Muscle layer of colon (tissue), 2 donors: Measurements from ENCODE around the gene FAM124A.

ENCODE experiments used
- H3K27ac ChIP-seq: one replicate; pipeline ENCODE4 v1.7.0; 2013; ENCODE audit warnings: low read depth, mild to moderate bottlenecking, low read length, moderate library complexity
- H3K27me3 ChIP-seq, 2 donors: one replicate each; pipeline ENCODE4 v1.7.0; 2013; ENCODE audit warnings: low read length in 2 of 2, mild to moderate bottlenecking in 2 of 2; ENCODE audit not compliant: insufficient read depth in 2 of 2, control insufficient read depth in 1 of 2
- H3K36me3 ChIP-seq: one replicate; pipeline ENCODE4 v1.7.0; 2013; ENCODE audit warnings: mild to moderate bottlenecking, low read length; ENCODE audit not compliant: insufficient read depth
- H3K4me1 ChIP-seq: one replicate; pipeline ENCODE4 v1.7.0; 2013; ENCODE audit warnings: mild to moderate bottlenecking, low read length; ENCODE audit not compliant: insufficient read depth
- H3K4me3 ChIP-seq, 2 donors: one replicate each; pipeline ENCODE4 v1.7.0; 2013; ENCODE audit warnings: low read length in 2 of 2, low read depth in 1 of 2, mild to moderate bottlenecking in 1 of 2, moderate library complexity in 1 of 2
- H3K9ac ChIP-seq: one replicate; pipeline ENCODE4 v1.7.0; 2013; ENCODE audit warnings: low read length
- H3K9me3 ChIP-seq: one replicate; pipeline ENCODE4 v1.7.0; 2013; ENCODE audit warnings: mild to moderate bottlenecking, low read length
- donor health status: abdominal sarcoma.
- donor health status: Adenocarcinoma of cecum.

FAM124A gene

GRCh38 chr13:51291341-51291740 lies 69.1 kb downstream of the FAM124A start:
- Histone ChIP-seq H3K36me3 (no peaks in the 10 kb centered on the region), H3K9ac (no peak overlapping the region), H3K4me3 (no peak overlapping the region), H3K4me1 (peaks cover 23% of the 10 kb centered on the region), H3K27ac (peak overlapping the region; percentile 10), H3K9me3 (no peaks in the 10 kb centered on the region), H3K27me3 (no peaks in the 10 kb centered on the region)

GRCh38 chr13:51292000-51292565 lies 69.9 kb downstream of the FAM124A start:
- Histone ChIP-seq H3K36me3 (no peaks in the 10 kb centered on the region), H3K9me3 (no peaks in the 10 kb centered on the region), H3K9ac (no peak overlapping the region), H3K4me1 (peaks cover 21% of the 10 kb centered on the region), H3K4me3 (no peak overlapping the region), H3K27ac (peak overlapping the region; percentile 10), H3K27me3 (no peaks in the 10 kb centered on the region)

- no peaks in the 10 kb centered on the region for H3K9me3 ChIP-seq
- no peaks in the 10 kb centered on the region for H3K36me3 ChIP-seq
- no peak overlapping the region for H3K9ac ChIP-seq
- no peaks in the 10 kb centered on the region for H3K27me3 ChIP-seq
- H3K4me3 ChIP-seq = no peak overlapping the region
- peaks cover 5% of the 10 kb centered on the region for H3K4me1 ChIP-seq
- no peak overlapping the region for H3K27ac ChIP-seq
Measured at GRCh38 chr13:51297556-51297955, 75.4 kb downstream of the FAM124A start.

GRCh38 chr13:51298812-51299211 lies 76.6 kb downstream of the FAM124A start:
- H3K27me3 ChIP-seq = no peaks in the 10 kb centered on the region
- H3K9me3 ChIP-seq = no peaks in the 10 kb centered on the region
- no peak overlapping the region for H3K27ac ChIP-seq
- no peak overlapping the region for H3K9ac ChIP-seq
- no peaks in the 10 kb centered on the region for H3K4me1 ChIP-seq
- H3K36me3 ChIP-seq = no peaks in the 10 kb centered on the region
- H3K4me3 ChIP-seq = no peak overlapping the region

- H3K36me3 ChIP-seq = no peaks in the 10 kb centered on the region
- no peaks in the 10 kb centered on the region for H3K9me3 ChIP-seq
- H3K9ac ChIP-seq = no peak overlapping the region
- no peak overlapping the region for H3K27ac ChIP-seq
- H3K27me3 ChIP-seq = no peaks in the 10 kb centered on the region
- no peaks in the 10 kb centered on the region for H3K4me1 ChIP-seq
- H3K4me3 ChIP-seq = no peak overlapping the region
Measured at GRCh38 chr13:51303063-51303552, 80.9 kb downstream of the FAM124A start.

GRCh38 chr13:51303882-51304281 lies 81.7 kb downstream of the FAM124A start:
- no peaks in the 10 kb centered on the region for H3K36me3 ChIP-seq

GRCh38 chr13:51305271-51305967 lies 83.2 kb downstream of the FAM124A start:
- H3K27ac ChIP-seq = no peak overlapping the region
- H3K4me3 ChIP-seq = no peak overlapping the region
- H3K9ac ChIP-seq = no peak overlapping the region
- no peaks in the 10 kb centered on the region for H3K27me3 ChIP-seq
- H3K9me3 ChIP-seq = no peaks in the 10 kb centered on the region
- H3K36me3 ChIP-seq = no peaks in the 10 kb centered on the region
- no peaks in the 10 kb centered on the region for H3K4me1 ChIP-seq

More at GRCh38 chr13:51303882-51304281, 81.7 kb downstream of the FAM124A start:
- Histone ChIP-seq H3K4me3 (no peak overlapping the region), H3K9ac (no peak overlapping the region), H3K4me1 (no peaks in the 10 kb centered on the region), H3K27me3 (no peaks in the 10 kb centered on the region), H3K9me3 (no peaks in the 10 kb centered on the region), H3K27ac (no peak overlapping the region)

- H3K27me3 ChIP-seq = no peaks in the 10 kb centered on the region
- no peak overlapping the region for H3K4me3 ChIP-seq
- no peak overlapping the region for H3K27ac ChIP-seq
- H3K36me3 ChIP-seq = no peaks in the 10 kb centered on the region
- no peaks in the 10 kb centered on the region for H3K9me3 ChIP-seq
- H3K9ac ChIP-seq = no peak overlapping the region
- H3K4me1 ChIP-seq = no peaks in the 10 kb centered on the region
Measured at GRCh38 chr13:51308781-51309180, 86.6 kb downstream of the FAM124A start.

GRCh38 chr13:51311231-51311630 lies 89.0 kb downstream of the FAM124A start:
- no peak overlapping the region for H3K4me3 ChIP-seq
- no peak overlapping the region for H3K9ac ChIP-seq
- no peaks in the 10 kb centered on the region for H3K27me3 ChIP-seq
- H3K27ac ChIP-seq = no peak overlapping the region
- no peaks in the 10 kb centered on the region for H3K9me3 ChIP-seq
- H3K36me3 ChIP-seq = no peaks in the 10 kb centered on the region
- no peaks in the 10 kb centered on the region for H3K4me1 ChIP-seq

GRCh38 chr13:51311957-51312520 lies 89.8 kb downstream of the FAM124A start:
- Histone ChIP-seq H3K9ac (no peak overlapping the region), H3K4me3 (no peak overlapping the region), H3K36me3 (no peaks in the 10 kb centered on the region), H3K9me3 (no peaks in the 10 kb centered on the region), H3K4me1 (no peaks in the 10 kb centered on the region), H3K27ac (no peak overlapping the region), H3K27me3 (no peaks in the 10 kb centered on the region)

- Histone ChIP-seq H3K9me3 (no peaks in the 10 kb centered on the region), H3K4me1 (no peaks in the 10 kb centered on the region), H3K27ac (no peak overlapping the region), H3K4me3 (no peak overlapping the region), H3K27me3 (no peaks in the 10 kb centered on the region), H3K9ac (no peak overlapping the region), H3K36me3 (no peaks in the 10 kb centered on the region)
Measured at GRCh38 chr13:51313619-51314018, 91.4 kb downstream of the FAM124A start.
